GM21526 (cell line): ENCODE data around the gene ATCAY.
"Not testable (repeated sequence)": the region's sequence is repeated elsewhere in the genome, so short reads cannot be mapped to it uniquely, and the experiment has no call there.

Experiments used
- ATAC-seq: cut with Tn5 transposase; IDR thresholded peaks from one replicate; pipeline ENCODE4 v1.9.1; 2021; ENCODE audit warnings: moderate library complexity; ENCODE audit not compliant: unreplicated experiment, low FRiP score

Gene ATCAY

DNA sequence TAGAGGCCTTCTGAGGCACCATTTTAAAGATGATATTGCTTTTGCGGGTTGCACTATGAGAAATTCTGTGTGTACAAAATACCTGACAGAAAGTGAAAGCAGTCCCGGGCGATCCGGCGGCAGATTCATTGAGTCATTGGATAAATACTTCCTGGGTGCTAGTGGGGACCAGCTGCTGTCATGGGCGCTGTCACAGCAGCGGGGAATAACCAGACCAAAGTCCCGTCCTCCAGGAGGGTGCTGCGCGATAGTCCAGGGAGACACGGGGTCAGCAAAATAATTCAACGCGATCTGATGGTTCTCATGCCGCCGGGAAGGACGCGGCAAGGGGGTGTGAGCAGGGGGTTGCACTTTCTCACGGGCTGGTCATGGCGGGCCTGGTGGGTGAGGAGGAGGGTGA lies 25.2 kb upstream of the ATCAY start:
- no peak for ATAC-seq

DNA sequence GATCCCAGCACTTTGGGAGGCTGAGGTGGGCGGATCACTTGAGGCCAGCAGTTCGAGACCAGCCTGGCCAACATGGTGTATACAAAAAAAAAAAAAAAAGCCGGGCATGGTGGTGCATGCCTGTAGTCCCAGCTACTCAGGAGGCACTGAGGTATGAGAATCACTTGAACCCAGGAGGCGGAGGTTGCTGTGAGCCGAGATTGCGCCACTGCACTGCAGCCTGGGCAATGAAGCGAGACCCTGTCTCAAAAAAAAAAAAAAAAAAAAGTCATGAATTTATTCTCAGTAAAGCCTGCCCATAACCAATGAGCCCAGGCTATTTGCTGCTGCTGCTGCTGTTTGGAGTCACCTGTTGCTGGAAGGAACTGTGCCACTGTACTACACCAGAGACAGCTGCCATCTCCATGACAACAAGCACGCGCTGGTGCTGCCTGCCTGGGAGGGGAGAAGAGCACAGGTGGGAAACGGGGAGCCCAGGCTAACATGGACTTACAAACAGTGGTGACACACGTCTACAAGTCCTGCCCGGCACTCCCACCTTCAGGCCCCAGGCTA lies 23.0 kb upstream of the ATCAY start:
- ATAC-seq: no peak

DNA sequence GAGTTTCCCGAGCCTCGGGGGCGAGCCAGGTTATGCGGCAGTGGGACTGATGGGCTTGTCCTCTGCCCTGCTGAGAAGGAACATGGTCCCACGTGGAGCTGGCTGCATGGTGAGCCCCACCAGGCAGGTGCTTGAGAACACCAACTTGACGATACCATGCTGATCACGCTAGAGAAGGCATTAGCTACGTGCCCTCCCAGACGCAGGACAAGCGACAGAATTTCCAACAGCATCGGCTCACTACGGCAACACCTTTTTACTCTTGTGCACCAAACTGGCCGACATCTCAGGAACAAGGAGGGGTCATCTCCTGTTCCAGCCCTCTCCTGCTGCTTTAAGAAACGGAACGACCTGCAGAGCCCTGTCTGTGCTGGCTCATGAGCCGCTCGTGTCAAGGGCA lies 20.0 kb upstream of the ATCAY start:
- no peak for ATAC-seq

DNA sequence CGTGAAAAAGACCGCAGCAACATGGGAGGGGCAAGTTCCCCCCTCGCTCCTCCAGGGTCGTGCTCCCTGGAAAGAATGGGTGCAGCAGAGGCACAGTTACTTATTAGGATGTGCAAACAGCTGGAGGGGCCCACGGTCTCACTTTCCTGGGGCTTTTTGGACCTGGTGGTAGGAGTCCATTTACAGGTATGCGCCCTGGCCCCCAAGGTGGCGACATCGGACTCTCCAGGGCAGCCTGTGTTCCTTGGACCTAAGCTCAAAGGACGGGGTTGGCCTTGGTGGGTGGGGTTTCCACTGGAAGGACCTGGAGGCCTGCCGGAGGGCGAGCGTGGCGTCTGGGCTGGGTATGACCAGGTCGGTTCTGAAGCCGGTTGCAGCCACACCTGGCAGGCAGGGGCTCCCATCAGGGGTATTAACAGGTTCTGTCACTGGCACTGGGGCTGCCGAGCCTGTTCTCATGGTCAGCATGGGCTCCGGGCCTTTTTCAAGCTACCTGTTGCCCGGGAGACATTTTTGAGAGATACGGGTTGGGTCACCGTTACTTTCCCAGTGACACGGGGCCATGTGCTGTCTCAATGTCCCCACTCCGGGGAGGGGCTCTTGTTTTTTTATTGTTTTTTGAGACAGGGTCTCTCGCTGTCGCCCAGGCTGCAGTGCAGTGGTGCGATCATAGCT lies 17.5 kb upstream of the ATCAY start:
- no peak for ATAC-seq

DNA sequence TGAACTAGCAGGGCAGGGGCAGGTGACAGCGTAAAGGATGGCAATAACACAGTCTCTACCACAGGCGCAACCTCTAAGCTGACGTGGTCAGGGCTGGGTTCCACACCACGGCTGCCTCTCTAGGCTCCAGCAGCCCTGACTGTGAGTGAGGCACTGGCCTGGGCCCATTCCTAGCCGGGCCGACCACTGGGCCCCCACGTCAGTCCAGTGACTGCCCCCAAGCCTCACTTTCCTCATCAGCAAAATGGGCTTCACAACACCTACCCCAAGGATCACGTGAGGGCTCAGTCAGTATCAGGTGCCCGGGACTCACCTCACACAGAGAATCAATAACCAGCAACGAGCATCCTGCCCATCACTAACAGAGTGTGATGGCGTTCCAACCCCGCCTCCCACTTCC lies 16.8 kb upstream of the ATCAY start:
- no peak for ATAC-seq

DNA sequence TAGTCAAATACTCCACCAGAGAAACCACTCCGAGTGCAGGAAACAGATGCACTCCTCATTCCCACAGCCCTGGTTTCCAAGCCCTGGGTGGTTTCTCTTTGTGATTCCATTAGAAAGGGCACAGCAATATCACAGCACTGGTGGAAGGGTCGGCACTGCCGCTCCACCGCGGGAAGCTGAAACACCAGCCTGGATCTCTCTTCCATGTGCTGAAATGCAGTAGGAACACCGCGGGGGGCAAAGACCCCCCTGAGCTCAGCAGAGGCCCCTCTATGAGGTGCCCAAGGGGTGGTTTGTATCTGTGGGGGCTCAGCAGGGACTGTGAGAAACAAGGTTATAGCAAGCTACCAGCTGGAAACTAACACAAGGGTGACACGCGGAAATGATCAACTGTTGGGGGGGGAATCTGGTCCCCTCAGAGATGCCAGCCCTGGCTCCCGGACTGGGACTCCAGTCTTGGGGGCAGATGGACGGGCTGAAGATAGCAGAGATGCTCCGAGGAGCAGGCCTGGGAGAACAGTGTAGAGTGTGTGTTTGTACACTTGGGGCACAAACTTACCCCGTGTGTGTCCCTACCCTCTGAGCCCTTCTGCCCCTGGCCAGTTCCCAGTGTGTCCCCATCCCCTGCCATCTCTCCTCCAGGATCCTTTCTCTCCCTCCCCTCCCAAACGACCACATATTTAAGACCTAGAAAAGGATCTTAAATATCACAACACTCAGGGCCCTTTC lies 13.4 kb upstream of the ATCAY start:
- ATAC-seq: no peak

DNA sequence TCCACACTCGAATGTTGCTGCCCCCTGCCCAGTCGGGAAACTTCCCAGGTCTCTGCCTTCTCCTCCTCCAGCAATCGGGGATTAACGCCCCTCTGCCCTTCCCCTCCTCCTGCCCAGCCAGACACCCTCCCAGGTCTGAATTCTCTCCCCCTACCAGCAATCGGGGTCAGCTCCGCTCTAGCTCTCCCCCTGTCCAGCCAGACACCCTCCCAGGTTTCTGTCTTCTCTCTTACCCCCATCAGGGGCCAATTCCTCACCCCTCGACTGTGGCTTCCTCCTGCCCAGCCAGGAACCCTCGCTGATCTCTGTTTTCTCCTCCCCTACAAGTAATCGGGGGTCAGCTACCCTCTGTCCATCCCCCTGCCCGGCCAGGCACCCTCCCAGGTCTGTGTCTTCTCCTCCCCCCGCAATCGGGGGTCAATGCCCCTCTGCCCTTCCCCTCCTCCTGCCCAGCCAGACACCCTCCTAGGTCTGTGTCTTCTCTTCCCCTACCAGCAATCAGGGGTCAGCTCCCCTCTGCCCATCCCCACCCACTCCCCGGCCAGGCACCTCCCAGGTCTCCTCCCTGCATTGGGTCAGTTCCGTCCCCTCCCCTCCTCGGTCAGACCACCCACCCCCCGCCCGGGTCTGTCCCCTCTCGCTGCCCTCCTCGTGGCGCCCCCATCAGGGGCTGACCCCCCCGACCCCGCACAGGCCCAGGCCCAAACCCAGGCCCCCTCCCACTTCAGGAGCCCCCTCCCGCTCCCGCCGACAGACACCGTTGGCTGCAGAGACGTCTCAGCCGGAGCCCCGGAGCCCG lies 12.3 kb upstream of the ATCAY start:
- no peak for ATAC-seq

DNA sequence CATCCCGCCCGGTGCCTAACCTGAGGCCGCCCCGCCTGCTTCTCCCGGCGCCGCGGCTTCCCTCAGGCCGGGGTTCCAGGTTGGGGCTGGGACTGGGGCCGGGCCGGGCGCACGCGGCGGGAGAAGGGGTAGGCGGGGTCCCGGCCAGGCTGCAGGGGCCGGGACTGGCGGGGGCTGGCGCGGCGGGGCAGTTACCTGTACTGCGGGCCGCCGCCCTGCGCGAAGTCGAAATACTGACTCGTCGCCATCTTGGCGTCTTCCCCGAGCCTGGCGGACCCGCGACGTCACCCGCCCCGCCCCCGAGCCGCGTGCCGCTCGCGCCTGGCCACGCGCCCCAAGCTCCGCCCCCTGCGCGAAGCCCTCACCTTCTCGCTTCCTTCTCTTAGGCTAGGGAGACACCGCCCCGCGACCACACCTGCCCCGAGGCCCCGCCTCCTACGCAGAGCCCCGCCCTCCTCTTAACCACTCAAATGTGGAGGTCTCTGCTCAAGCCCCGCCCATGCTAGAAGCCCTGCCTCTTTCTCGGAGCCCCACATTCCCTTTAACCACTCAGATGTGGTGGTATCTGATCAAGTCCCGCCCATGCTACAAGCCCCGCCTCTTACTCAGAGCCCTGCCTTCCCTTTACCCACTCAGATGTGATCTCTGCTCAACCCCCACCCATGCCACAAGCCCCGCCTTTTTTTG lies 11.6 kb upstream of the ATCAY start, which contains the start of gene ZFR2:
Gene ZFR2, minus strand, starts transcription at position 269 of the 687 bp plus-strand sequence. Its CDS starts 21 bp downstream, at position 248.
- no peak for ATAC-seq

DNA sequence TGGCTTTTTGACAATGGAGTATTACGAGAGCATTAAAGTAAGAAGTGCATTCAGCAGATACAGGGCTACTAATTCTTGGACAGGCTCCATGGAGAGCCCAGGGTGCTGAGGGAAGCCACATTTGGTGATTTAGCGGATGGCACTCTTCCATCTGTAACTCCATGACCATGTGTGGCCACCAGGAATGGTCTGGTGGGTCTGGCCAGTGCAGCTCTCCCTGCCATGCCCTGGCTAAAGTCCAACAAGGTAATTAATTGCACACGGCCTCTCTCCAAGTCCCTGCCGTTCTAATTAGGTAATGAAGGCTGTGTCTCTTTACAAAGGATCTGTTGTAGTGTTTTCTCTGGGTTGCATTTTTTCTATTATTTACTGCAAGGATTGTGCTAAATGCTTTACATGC lies 7.3 kb upstream of the ATCAY start:
- ATAC-seq: no peak

DNA sequence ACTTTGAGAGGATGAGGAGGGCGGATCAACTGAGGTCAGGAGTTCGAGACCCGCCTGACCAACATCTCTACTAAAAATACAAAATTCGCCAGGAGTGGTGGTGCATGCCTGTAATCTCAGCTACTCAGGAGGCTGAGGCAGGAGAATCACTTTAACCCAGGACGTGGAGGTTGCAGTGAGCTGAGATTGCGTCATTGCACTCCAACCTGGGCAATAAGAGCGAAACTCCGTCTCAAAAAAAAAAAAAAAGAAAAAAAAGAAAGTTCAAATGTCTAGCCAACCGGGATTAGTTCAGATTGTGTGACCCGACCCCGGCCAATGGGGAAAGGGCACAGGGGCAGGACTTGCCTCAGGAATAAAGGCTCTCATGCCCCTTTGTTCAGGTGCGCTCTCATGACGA lies 5.8 kb upstream of the ATCAY start:
- not testable (repeated sequence) for ATAC-seq

DNA sequence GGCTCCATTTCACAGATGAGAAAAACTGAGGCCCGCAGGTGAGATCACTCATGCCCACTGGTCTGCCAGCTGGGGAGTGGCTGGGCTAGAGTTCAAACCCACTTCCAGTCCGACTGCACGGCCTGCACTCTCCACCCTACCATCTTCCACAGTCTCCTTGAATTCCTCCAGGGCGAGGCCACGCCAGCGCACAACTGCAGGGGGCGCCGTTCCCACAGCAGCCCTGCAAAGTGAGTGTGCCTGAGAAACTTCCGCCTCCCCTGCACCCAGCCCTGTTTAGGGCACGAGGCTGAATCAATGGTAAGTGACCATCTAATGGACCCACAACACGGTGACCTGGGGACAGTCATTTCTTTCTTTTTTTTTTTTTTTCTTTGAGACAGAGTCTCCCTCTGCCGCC lies 829 bp upstream of the ATCAY start:
- no peak for ATAC-seq

DNA sequence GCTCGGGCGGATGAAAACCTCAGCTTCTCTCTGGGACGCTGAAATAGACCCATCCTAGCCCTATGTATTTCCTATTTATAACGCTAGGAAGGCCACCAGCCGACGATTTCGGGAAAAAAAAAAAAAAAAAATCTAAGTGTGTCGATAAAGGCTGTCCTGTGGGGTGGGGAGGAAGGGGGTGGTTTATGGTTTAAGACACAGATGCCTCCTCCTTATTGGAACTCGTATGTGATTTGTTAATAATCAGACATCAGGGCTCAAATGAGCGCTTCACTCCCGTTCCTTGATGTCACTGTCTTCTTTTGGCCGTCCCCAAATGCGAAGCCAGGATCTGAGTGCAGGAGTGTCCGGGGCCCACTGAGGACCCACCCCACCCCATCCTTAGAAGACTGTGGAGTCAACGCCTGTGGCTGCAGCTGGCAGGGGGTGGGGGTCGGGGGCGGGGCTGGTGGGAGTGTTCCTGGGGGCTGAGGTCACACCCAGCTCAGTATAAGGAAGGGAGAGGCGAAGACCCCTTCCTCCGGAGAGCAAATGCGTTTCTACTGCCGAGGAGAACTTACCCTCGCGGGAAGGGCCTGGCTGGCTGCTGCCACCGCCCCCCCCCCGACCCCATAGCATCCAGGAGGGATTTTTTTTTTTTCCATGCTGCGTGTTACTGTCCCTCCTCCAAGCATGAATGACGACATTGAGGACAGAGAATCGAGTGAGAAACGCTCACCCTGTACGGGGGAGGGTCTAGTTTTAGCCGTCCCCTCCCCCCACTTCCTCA lies 971 bp downstream of the ATCAY start:
- ATAC-seq: no peak

DNA sequence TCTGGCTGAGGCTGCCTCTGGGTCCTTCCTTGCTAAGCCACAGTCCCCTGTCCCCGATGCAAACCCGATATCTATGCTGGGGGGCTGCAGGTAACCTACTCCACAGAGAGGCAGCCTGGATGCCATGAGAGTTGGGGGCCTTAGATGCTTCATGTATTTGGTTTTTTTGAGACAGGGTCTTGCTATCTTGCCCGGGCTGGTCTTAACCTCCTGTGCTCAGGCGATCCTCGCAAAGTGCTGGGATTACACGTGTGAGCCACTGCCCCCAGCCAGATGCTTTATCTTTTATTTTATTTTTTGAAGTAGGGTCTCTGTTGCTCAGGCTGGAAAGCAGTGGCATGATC lies 1.5 kb downstream of the ATCAY start:
- ATAC-seq: no peak

DNA sequence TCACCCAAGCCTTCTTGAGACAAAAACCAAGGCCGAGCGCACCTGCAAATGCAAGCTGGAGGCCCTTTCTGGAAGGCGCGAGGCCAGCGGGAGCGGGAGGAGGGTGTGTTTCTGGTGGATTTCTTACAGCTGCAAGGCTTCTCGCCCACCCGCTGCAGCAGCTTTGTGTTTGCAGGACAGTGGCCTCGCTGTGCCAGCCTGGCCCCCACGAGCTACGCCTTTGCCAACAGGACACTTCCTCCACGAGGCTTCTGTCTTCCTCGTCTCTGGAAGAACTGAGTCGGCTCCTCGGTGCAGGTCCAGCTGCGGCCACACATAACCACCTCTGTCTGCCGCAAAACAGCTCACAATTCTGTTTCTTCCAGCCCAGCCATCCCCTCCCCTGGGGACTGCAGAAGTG lies 10.1 kb downstream of the ATCAY start:
- ATAC-seq: no peak

DNA sequence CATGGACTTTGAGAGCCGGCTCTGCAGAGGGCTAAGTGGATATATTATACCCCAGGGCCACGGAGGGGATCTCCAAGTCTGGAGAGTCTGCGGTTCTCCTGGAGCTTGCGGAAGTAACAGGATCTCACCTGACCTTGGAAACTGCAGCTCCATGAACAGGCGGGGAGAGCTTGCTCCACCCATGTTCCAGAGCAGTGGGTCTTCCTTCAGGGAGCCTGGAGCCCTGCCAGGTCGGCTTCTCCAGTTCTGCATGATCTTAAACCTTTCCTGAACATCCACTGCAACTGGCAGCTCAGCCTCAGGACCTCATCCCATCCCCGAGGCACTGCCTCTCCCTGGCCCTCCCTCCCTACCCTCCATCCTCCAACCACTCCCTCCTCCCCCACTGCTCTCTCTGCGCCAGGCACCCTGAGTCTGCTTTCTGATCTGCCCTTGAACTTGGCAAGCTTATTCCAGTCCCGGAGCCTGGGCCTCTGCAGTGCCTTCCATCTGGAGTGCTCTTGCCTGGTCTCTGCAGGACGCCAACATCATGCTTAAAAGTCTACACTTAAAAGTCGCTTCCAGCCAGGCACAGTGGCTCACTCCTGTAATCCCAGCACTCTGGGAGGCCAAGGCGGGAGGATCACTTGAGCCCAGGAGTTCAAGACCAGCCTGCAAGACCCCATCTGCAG lies 13.2 kb downstream of the ATCAY start:
- ATAC-seq: no peak

DNA sequence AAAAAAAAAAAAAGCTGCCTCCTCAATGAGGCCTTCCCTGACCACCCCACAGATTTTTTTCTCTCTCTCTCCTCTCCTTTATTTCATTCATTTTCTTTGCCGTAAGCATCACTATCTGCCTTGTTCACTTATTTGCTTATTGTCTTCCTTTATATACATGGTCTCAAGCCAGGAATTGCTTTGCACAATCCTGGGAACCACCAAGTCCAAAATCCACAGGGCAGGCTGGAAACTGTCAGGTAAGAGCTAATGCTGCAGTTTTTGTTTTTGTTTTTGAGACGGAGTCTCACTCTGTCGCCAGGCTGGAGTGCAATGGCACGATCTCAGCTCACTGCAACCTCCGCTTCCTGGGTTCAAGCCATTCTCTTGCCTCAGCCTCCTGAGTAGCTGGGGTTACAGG lies 14.5 kb downstream of the ATCAY start:
- not testable (repeated sequence) for ATAC-seq

DNA sequence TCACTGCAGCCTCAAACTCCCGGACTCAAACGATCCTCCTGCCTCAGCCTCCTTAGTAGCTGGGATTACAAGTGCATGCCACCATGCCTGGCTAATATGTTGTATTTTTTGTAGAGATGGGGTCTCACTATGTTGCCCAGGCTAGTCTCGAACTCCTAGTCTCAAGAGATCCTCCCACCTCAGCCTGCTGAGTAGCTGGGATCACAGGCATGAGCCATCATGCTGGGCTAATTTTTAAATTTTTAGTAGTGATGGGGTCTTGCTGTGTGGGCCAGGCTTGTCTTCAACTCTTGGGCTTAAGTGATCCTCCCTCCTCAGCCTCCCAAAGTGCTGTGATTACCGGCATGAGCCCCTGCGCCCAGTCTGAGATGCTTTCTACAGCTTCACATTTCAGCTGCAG lies 15.3 kb downstream of the ATCAY start:
- no peak for ATAC-seq

DNA sequence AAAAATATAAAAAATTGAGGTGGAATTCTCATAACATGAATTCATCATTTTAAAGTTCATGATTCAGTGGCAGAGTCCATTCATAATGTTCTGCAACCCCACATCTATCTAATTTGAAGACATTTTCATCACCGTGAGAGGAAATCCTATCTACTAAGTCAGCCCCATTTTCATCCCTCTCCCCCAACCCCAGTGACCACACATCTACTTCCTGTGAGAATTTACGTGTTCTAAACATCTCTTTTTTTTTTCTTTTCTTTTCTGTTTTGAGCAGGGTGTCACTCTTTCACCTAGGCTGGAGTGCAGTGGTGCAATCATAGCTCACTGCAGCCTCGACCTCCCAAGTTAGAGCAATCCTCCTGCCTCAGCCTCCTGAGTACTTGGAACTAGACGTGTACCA lies 17.5 kb downstream of the ATCAY start:
- ATAC-seq: no peak

DNA sequence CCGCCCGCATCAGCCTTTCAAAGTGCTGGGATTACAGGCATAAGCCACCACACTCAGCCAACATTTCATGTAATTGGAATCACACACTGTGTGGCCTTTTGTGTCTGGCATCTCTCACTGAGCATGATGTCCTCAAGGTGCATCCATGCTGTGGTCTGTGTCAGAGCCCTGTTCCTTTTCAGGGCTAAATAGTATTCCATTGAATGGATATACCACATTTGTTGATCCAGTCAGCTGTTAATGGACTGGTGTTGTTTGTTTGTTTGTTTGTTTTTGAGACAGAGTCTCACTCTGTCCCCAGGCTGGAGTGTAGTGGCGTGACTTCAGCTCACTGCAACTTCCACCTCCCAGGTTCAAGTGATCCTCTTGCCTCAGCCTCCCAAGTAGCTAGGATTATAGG lies 17.9 kb downstream of the ATCAY start:
- ATAC-seq: no peak
